GM11168 (cell line): ENCODE results near the gene HMCN1.
"Not testable (repeated sequence)": the region's sequence is repeated elsewhere in the genome, so short reads cannot be mapped to it uniquely, and the experiment has no call there.

ENCODE experiments used
- in situ Hi-C: fragments of 300-500 bp; cut with MboI; formaldehyde crosslinking; loops from one replicate; pipeline ENCODE4 v1.12.0; 2022; ENCODE audit warnings: low sequenced_read_pairs; ENCODE audit not compliant: unreplicated experiment

HMCN1 gene

DNA sequence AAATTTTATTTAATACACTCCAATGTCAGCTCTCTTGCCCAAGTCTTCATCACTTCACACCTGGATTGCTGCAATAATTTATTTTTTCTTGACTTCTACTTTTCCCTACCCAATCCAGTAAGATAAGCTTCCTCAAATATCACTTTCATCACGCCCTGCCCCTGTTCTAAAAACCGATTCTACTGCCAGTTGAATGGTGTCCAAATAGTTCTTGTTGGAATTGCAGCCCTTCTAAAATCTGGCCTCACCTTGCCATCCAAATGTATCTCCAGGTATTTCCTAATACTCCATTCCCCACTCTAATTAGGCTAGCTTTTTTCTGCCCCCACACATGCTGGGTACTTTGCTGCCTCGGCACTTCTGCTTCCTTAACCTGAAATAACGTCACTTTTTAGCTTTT, 152.5 kb downstream of the HMCN1 start:
- in situ Hi-C loops, result no loop called here

DNA sequence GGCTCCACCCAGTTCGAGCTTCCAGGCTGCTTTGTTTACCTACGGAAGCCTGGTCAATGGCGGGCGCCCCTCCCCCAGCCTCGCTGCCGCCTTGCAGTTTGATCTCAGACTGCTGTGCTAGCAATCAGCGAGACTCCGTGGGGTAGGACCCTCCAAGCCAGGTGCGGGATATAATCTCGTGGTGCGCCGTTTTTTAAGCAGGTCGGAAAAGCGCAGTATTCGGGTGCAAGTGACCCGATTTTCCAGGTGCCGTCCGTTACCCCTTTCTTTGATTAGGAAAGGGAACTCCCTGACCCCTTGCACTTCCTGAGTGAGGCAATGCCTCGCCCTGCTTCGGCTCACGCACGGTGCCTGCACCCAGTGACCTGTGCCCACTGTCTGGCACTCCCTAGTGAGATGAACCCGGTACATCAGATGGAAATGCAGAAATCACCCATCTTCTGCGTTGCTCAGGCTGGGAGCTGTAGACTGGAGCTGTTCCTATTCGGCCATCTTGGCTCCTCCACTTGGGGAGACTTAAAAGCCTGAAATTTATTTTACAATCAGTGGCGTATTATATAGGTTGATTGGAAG, 158.7 kb downstream of the HMCN1 start:
- in situ Hi-C loops, result not testable (repeated sequence)

DNA sequence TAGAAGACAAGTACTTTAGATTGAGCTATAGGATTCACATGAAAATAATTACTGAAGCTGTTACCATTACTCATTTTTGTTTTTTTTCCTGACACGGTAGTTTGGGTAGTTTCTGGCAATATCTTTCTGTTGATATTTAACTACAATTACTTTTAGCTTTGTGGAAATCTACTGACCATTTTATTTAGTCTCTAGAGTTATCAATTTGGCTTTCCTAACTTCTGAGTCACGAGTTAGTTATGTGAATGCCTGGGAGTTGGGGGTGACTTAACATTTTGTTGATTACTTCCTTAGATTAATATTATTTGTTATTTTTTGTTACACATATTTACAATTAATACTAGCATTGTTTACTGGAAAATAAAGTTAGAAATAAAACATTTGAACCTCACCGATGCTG, 160.6 kb downstream of the HMCN1 start:
- in situ Hi-C loops, result no loop called here

DNA sequence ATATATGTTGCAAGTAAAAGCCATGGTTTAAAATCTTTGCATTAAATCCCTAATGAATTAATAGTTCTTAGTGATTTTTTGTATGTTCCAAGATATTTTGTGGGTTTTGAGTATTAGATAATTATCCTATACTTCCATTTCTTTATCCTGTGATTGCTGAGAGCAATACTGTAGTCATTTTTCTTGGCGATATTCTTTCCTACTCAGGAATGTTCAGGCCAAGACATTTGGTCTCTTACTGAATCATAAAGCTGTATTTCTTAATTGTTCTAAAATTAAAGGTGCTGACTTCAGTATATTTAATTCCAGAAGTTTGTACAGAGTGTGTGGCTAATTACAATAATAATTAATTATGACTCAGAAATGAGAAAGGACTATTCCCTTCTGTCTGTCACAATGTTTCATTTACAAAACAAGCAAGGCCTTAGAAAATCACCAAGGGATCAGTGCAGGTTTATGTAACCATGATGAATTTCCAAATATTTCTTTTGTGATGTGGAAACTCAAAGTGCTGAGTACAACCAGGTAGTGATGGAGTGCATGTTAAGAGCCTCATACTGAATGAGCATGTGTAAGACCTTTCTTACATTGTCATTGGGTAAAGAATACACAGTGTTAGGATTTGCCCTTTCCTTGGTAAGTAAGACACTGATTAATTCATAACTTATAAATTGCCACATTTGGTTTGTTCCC, 161.2 kb downstream of the HMCN1 start:
- in situ Hi-C loops, result no loop called here

DNA sequence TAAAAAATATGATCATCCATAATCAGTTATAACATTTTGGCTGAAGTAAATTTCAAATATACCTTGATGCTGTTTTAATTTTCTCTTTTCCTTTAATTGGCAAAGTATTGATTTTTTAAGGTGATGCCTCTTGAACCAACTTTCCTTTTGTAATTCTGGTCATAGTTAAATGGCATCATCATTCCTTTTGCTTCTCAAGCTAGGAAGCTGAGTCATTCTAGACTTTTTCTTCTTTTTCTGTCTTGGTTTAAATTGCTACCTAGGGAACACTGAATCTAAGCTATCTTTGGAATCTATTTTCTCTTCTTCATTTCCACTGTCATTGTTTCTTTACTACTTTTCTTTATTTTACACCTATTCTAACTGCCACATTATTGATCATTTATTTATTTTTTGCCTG, 162.7 kb downstream of the HMCN1 start:
- in situ Hi-C loops, result no loop called here

DNA sequence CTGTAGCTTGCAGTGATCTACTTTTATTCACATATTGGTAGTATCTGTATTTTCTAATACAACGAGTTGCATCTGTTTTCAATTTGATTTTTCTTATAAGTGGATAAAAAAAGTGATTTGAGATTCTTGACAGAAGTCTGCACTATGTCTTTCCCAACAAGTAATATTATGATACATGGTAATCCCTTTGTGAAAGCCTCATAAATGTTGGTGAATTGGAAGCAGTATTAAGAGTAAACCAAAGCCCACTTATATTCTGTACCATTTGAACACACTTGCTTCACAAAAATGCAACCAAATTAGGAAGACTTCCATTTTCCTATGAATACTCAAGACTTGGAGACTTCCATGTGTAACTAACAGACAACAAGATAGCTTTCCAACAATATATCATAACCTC, 172.0 kb downstream of the HMCN1 start:
- in situ Hi-C loops, result no loop called here

DNA sequence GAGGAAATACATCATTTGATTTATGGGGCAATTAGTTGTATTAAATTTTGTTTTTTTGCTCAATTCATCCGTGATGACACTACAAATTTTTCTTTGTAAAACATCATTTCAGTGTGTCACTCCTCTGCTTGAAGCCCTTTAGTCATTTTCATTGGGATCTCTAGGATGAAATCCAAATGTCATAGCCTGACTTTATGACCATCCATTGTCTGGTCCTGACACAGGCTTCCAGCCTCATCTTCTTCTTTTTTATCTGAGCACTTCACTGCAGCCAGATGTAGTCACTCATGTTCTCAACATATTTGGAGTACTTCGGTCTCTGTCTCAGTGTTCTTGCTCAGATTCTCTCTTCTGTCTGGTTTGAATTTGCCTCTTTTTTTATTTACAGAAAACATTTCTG, 173.1 kb downstream of the HMCN1 start:
- in situ Hi-C loops, result no loop called here

DNA sequence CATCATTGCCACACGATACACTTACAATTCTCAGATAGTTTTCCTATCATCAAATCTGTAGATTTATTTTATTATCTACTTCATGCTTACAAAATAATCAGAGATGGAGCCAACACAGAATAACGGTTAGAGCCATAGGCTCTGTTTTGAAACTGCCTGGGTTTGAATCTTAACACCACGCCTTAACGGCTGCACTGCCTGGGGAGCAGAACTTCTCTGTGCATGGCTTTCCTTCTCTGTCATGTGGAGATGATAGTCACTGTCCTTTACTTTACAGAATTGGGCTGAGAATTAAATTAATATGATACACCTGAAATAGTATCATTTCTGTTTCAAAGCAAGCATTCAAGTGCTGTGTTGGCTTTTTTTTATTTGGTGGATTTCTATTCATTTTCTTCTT, 177.8 kb downstream of the HMCN1 start:
- in situ Hi-C loops, result no loop called here

DNA sequence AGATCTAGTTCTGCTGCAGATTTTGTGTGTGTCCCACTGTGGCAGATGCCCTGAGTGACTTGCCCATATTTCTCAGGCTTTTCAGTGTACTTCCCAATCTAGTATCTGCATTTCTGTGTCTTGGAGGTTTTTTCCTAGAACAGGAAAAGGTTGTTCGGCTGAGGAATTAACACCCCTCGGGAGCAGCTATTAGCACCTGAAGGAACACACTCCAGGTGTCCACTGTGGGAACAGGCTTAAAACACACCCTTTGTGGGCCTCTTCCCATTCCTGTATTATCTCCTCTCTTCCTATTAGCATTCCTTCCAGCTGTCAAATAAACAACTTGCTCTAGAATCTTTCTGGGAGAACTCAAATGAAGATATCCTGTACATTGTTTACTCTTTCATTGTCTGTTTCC, 178.3 kb downstream of the HMCN1 start:
- in situ Hi-C loops, result no loop called here

DNA sequence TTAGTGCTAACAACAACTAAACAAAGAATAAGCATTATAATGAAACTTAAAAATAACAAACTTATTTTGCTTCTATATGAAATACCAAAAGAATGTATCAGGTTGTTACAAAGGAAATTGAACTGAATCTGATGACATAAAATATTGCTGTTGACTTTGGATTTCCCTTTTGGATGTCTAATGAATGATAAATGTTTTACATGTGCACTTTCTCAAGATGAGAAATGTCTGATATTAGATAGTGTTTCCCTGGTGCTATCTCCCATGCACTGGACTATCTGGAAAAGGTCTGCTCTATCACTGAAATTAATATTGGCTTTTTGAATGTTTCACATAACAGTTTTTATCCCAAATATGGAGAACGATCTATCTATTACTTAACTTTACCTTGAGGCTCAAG, 179.9 kb downstream of the HMCN1 start:
- in situ Hi-C loops, result no loop called here

DNA sequence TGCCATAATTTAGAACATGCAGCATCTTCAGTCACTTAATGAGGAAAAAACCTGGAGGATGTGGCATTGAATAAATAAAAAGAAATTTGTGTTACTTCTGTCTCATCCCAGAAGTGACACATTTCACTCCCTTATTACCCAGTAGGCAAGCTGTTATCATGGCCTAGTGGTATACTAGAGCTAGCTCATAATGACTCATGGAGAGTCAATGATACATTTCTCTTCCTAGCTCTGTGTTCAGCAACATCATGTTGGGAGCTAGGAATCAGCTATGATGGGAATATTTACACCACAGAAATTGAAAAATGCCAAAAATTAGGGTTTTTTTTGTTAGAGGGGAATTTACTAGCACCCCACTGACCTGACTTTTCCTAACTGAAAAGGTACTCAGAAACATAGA, 182.7 kb downstream of the HMCN1 start:
- in situ Hi-C loops, result no loop called here

DNA sequence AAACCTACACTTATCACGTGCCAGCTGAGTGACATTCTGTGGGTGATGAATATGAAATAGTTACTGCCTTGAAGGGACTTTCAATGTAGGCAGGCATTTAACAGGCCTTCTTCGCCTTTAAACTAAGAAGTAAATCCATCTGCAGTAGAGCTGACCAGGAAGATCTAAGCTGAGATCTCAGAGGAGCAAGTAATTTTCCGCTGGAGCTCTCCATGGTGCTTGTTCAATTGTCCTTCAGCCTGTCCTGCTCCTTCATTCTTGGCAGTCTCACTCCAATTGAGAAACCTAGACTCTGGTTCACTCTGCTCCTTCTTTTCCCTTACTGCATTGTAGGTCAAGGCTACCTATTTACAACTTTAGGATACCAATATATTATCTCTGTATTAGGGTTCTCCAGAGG, 183.5 kb downstream of the HMCN1 start:
- in situ Hi-C loops, result no loop called here

DNA sequence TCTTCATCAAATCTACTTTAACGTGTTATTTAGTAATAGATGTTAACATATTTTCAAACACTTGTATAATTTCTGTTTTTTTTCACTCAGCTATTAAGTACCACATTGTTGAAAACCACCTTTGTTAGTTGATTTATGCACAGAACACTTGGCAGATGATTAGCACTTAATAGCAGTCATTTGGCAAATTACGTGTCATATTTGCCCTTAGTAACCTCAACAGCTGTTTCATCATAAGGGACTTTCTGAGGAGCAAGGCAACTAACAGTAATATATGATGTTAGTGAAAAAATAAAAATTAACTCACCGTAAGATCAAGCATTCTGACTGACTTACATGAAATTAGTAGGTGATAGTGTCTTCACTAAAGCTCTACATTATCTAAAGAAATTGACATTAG, 186.4 kb downstream of the HMCN1 start:
- in situ Hi-C loops, result no loop called here

DNA sequence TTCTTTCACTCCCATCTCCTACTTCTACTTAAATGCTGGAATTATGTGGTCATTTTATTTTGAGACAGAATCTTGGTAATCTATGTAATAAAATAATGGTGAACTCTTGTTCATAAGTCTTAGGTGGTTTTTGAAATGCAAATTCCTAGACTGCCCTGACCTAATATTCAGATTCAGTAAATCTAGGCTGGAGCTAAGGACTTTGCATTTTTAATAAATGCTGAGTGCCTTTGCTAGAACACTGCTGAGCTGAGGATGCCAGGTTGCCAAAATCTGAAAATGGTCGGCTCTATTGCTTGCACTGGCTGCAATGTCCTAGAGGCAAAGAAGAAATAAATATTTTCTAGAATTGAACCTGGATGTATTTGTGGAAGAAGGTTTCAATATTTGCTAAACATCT, 187.4 kb downstream of the HMCN1 start:
- in situ Hi-C loops, result no loop called here

DNA sequence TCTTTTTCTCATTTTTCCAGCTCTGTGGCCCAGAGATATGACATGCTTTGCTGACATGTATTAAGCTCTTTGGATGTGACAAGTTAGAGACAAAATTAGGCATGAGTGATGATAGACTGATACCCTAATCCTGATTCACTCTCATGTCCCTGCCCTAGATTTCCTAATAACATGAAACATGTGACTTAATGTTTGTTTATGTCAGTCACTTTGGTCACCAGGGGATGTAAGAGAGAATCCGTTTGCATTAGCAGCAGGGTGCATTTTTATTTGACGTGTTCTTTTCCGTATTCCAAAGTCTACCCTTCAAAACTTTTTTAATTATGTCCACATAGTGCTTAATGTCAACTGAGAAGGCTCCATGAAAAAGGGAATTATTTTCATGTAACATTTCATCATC, 192.4 kb downstream of the HMCN1 start:
- in situ Hi-C loops, result no loop called here

DNA sequence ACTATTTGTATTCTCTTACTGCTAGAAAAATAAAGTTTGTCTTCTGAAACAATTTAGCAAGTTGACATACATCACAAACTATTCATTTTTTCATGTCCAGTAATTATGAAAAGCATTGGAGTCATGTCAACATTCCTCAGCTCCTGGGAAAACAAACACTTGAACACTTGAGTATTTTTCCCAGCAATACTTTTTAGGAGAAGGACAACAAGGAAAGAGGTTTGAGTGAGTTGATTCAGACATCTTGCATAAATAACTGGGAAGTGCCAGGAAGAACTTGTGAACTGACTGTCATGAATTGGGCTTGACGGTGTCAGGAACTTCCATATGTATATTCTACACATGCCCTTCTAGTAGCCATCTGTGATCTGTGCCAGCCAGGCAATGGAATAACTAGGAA, 195.6 kb downstream of the HMCN1 start:
- in situ Hi-C loops, result no loop called here

DNA sequence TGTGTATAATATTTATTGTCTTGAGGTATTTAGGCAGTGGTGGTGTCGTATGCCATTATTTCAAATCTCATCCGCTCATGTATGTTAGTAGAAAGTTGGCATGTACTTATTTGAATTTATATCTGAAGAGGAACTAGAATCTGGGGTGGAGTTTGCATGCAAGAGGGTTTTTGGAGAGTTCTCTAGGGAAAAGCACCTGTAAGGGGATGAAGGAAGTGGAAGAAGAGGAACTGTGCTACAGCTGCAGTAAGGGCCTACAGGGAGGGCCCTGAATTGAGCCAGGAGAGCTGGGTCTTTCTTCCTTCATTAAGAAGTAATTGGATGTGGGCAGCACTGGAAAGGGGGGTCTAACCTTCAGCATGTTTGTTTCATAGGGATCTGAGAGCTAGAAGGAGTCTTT, 197.2 kb downstream of the HMCN1 start:
- in situ Hi-C loops, result no loop called here

DNA sequence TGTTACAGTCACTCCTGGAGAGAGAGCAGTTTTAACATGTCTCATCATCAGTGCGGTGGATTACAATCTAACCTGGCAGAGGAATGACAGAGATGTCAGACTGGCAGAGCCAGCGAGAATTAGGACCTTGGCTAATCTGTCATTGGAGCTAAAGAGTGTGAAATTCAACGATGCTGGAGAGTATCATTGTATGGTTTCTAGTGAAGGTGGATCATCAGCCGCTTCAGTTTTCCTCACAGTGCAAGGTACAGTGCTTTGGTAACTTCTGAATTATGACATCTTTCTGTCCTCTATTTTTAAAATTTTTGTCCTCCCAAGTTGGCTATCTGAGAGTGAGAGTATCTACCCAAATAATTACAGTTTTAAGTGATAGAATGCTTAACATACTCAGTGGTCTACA, 199.4 kb downstream of the HMCN1 start:
- in situ Hi-C loops, result no loop called here

DNA sequence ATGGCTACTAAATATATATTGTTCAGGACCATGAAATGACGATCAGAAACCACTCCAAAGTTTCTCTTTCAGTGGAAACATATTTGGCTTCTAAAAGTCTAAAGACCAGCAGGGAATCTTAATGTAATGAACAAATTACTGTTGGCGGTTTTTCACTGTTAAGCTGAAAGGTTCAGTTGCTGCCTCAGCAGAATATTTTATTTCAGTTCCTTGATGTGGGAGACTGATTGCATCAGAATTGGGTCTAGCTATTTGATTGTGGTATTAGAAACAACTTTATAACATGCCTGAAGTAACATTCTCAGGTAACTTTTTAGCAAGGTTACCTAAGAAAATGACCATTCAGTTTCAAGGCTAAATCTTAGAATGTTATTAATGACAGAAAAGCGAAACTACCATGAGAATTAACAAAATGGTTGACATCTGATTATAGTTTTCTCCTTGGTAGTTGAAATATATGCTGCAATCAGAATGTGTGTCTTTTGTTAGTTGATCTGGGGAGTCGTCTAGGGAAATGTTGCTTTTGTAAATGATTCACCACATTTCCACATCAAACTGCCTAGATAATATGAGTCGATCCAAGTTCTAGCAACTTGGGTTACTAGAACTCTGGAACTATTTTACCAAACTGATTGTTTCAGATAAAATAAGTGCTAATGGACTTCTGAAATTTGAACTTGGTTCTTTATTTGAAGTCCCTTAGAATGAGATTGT, 200.4 kb downstream of the HMCN1 start:
- in situ Hi-C loops, result no loop called here

DNA sequence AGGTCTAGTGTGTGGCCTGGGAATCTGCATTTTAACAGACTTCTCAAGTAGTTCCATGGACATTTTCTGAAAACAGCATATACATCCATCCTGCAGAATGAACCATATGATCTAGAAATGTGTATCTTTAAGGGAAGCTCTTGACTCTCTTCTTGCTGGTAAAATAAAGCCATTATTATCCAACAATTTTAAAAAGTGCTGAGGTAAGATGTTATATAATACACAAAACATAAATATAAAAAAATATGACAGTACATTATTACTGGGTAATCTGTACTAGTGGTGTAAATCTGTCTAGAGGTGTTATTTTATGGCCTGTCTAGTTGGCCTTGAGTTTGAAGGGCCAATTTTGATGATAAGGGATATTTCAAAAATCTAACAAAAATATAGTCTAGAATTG, 201.2 kb downstream of the HMCN1 start:
- in situ Hi-C loops, result no loop called here

DNA sequence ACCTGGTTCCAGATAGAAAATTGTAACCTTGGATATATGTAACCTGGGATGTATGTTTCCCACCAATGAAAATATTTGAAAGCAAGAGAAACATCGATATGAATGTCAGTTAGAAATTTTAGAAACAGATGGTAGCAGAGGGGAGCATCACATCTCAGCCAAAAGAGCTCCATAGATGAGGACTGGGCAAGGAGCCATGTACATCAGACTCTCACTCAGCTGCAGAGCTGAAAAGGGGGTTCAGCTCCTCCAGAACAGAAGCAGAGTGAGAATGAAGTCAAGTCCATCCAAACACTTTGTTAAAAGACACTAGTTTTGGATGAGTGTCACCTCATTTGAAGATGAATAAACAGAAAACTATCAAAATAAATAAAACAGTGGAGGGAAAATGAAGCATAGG, 202.4 kb downstream of the HMCN1 start:
- in situ Hi-C loops, result no loop called here

DNA sequence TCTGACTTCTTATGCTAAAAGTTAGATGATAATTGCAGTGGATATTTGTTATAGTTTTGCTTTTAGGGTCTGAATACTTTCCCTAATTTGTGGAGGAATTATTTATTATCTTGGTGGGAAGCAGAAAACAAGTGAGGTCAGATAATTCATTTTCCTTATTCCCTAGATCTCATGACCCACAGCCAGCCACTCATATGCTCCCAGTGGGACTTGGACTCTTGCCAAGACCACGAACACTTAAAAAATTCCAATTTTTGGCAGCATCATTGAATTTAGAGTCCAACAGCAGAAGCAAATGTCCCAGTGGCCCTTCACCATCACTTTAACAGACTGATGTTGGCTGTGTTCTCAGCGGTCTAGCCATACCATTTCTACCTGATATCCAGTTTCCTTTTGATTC, 204.2 kb downstream of the HMCN1 start:
- in situ Hi-C loops, result no loop called here
